IMR-90 (cell line): ENCODE data around the gene PMM1. TPM values are rescaled to one million over a fixed set of nuclear protein-coding genes. Genes with fewer than 3 reads are reported as not detected.

Source experiments
- ATAC-seq: fragments of 200-7000 bp; cut with Tn5 transposase; 2 replicates; pipeline ENCODE4 v1.9.1; 2020; ENCODE audit warnings: low read depth, mild to moderate bottlenecking, moderate library complexity
- BruUV-seq: library from RNA; stranded (reverse); fragments of 400-500 nt; replicated peaks from 2 replicates; lab custom pipeline; 2021; lab: Mats Ljungman, UMichigan
- CTCF ChIA-PET: fragments of 300-600 bp; formaldehyde crosslinking; extraction: SDS; loops from one replicate; lab custom pipeline; 2021; ENCODE audit warnings: antibody characterized with exemption; lab: Yijun Ruan, JAX
- POLR2A ChIA-PET: fragments of 300-600 bp; sonication (Branson Sonifier 250); formaldehyde crosslinking; loops from one replicate; lab custom pipeline; 2022; ENCODE audit warnings: antibody characterized with exemption; ENCODE audit not compliant: unreplicated experiment; lab: Charles Lee
- DNase-seq: peaks from one replicate; pipeline ENCODE4 v3.0.0; 2013
- H2AFZ ChIP-seq: replicated peaks from 2 replicates; pipeline ENCODE3; 2013; ENCODE audit warnings: low read length, mild to moderate bottlenecking; ENCODE audit not compliant: poor library complexity
- H2AK5ac ChIP-seq: 2 replicates; pipeline ENCODE4 v1.6.1; 2013; ENCODE audit warnings: low read depth, low read length, inconsistent platforms
- H2AK9ac ChIP-seq: replicated peaks from 2 replicates; pipeline ENCODE3; 2013; ENCODE audit warnings: mild to moderate bottlenecking, low read depth, low read length, moderate library complexity; ENCODE audit not compliant: poor library complexity
- H2BK120ac ChIP-seq: 2 replicates; pipeline ENCODE4 v1.6.1; 2013; ENCODE audit warnings: low read depth, low read length, inconsistent platforms
- H2BK15ac ChIP-seq: 3 replicates; pipeline ENCODE4 v1.6.1; 2013; ENCODE audit warnings: low read depth, low read length, inconsistent platforms
- H2BK20ac ChIP-seq: 2 replicates; pipeline ENCODE4 v1.6.1; 2013; ENCODE audit warnings: low read depth, mild to moderate bottlenecking, inconsistent platforms, low read length, moderate library complexity
- H2BK5ac ChIP-seq: 2 replicates; pipeline ENCODE4 v1.6.1; 2013; ENCODE audit warnings: mild to moderate bottlenecking, low read depth, low read length, inconsistent platforms; ENCODE audit not compliant: poor library complexity, severe bottlenecking
- H3K14ac ChIP-seq: replicated peaks from 2 replicates; pipeline ENCODE4 v1.6.1; 2013; ENCODE audit warnings: low read depth, low read length, inconsistent platforms
- H3K18ac ChIP-seq: 2 replicates; pipeline ENCODE4 v1.6.1; 2013; ENCODE audit warnings: low read depth, low read length, control low read depth
- H3K23ac ChIP-seq: 2 replicates; pipeline ENCODE4 v1.6.1; 2013; ENCODE audit warnings: low read depth, low read length, inconsistent platforms
- H3K27ac ChIP-seq: 2 replicates; pipeline ENCODE4 v1.5.1; 2013; ENCODE audit warnings: mild to moderate bottlenecking, control low read depth, low read length; ENCODE audit not compliant: insufficient read depth
- H3K27me3 ChIP-seq: 2 replicates; pipeline ENCODE4 v1.6.1; 2013; ENCODE audit warnings: low read length; ENCODE audit not compliant: control insufficient read depth, insufficient read depth
- H3K36me3 ChIP-seq: 2 replicates; pipeline ENCODE4 v1.6.1; 2013; ENCODE audit warnings: low read length, mixed read lengths; ENCODE audit not compliant: control insufficient read depth, insufficient read depth
- H3K4ac ChIP-seq: 2 replicates; pipeline ENCODE4 v1.6.1; 2013; ENCODE audit warnings: low read depth, low read length, inconsistent platforms
- H3K4me1 ChIP-seq: 2 replicates; pipeline ENCODE4 v1.6.1; 2013; ENCODE audit warnings: low read length, mixed read lengths; ENCODE audit not compliant: control insufficient read depth, insufficient read depth
- H3K4me2 ChIP-seq: 2 replicates; pipeline ENCODE4 v1.6.1; 2013; ENCODE audit warnings: low read depth, mild to moderate bottlenecking, control low read depth, low read length, moderate library complexity
- H3K4me3 ChIP-seq: 2 replicates; pipeline ENCODE4 v1.5.1; 2013; ENCODE audit warnings: low read depth, mild to moderate bottlenecking, control low read depth, low read length, moderate library complexity; ENCODE audit not compliant: insufficient read depth
- H3K56ac ChIP-seq: 2 replicates; pipeline ENCODE4 v1.6.1; 2013; ENCODE audit warnings: low read length, inconsistent platforms; ENCODE audit not compliant: insufficient read depth; ENCODE audit errors: extremely low read depth
- H3K79me1 ChIP-seq, 2 experiments: 2 replicates each; pipeline ENCODE4 v1.6.1; 2013; ENCODE audit warnings: low read length in 2 of 2, inconsistent platforms in 1 of 2, low read depth in 1 of 2
- H3K9ac ChIP-seq: 2 replicates; pipeline ENCODE4 v1.6.1; 2013; ENCODE audit warnings: low read depth, low read length, control low read depth
- H3K9me1 ChIP-seq: 2 replicates; pipeline ENCODE4 v1.6.1; 2013; ENCODE audit warnings: low read length, inconsistent platforms; ENCODE audit not compliant: insufficient read depth
- H3K9me3 ChIP-seq: 2 replicates; pipeline ENCODE4 v1.6.1; 2013; ENCODE audit warnings: low read length; ENCODE audit not compliant: control insufficient read depth, insufficient read depth
- H4K20me1 ChIP-seq: 2 replicates; pipeline ENCODE4 v1.6.1; 2013; ENCODE audit warnings: low read length, inconsistent platforms; ENCODE audit not compliant: insufficient read depth
- H4K5ac ChIP-seq: 2 replicates; pipeline ENCODE4 v1.6.1; 2013; ENCODE audit warnings: mild to moderate bottlenecking, low read depth, low read length, control low read depth
- H4K8ac ChIP-seq, 2 experiments: 2 replicates each; pipeline ENCODE4 v1.6.1; 2013; ENCODE audit warnings: low read depth in 2 of 2, low read length in 2 of 2, control low read depth in 1 of 2, inconsistent platforms in 1 of 2
- H4K91ac ChIP-seq: 2 replicates; pipeline ENCODE4 v1.6.1; 2013; ENCODE audit warnings: low read depth, low read length, inconsistent platforms; ENCODE audit not compliant: insufficient read depth
- BHLHE40 ChIP-seq: fragments of 150-350 bp; IDR thresholded peaks from 2 replicates; pipeline ENCODE4 v1.6.1; 2016; ENCODE audit warnings: mild to moderate bottlenecking, low read depth, low read length
- CEBPB ChIP-seq: IDR thresholded peaks from 2 replicates; pipeline ENCODE4 v1.6.1; 2012; ENCODE audit warnings: low read depth, low read length, improper control_type of control experiment
- CHD1 ChIP-seq: IDR thresholded peaks from 2 replicates; pipeline ENCODE4 v1.6.1; 2012; ENCODE audit warnings: low read depth, low read length, improper control_type of control experiment
- FOS ChIP-seq: fragments of 150-350 bp; IDR thresholded peaks from 2 replicates; pipeline ENCODE4 v1.6.1; 2016; ENCODE audit warnings: low read depth, low read length
- MAFK ChIP-seq: IDR thresholded peaks from 2 replicates; pipeline ENCODE4 v1.6.1; 2012; ENCODE audit warnings: low read depth, low read length, improper control_type of control experiment
- MAZ ChIP-seq: IDR thresholded peaks from 2 replicates; pipeline ENCODE4 v1.6.1; 2012; ENCODE audit warnings: low read depth, mild to moderate bottlenecking, low read length, improper control_type of control experiment, moderate library complexity, borderline replicate concordance
- MXI1 ChIP-seq: IDR thresholded peaks from 2 replicates; pipeline ENCODE4 v1.6.1; 2012; ENCODE audit warnings: low read depth, mild to moderate bottlenecking, low read length, moderate library complexity, borderline replicate concordance
- NFE2L2 ChIP-seq: fragments of 150-350 bp; IDR thresholded peaks from 2 replicates; pipeline ENCODE4 v1.6.1; 2016; ENCODE audit warnings: low read depth, mild to moderate bottlenecking, low read length
- POLR2A ChIP-seq: IDR thresholded peaks from 2 replicates; pipeline ENCODE4 v1.6.1; 2012; ENCODE audit warnings: mild to moderate bottlenecking, low read depth, low read length
- RAD21 ChIP-seq: IDR thresholded peaks from 2 replicates; pipeline ENCODE4 v1.6.1; 2012; ENCODE audit warnings: low read length, improper control_type of control experiment
- RCOR1 ChIP-seq: IDR thresholded peaks from 2 replicates; pipeline ENCODE4 v1.6.1; 2012; ENCODE audit warnings: mild to moderate bottlenecking, low read length, improper control_type of control experiment; ENCODE audit not compliant: insufficient replicate concordance
- WGBS, 2 experiments: methylation state at CpG; one replicate each; pipeline versions ENCODE4 v1.1.5 to v1.1.7; 2013; ENCODE audit warnings: missing lambda C conversion rate in 2 of 2; ENCODE audit not compliant: insufficient read length in 1 of 2; ENCODE audit errors: extremely low coverage in 2 of 2; 5-methylcytosine and 5-hydroxymethylcytosine counted together
- dilution Hi-C: fragments of 300-500 bp; cut with HindIII; formaldehyde crosslinking; loops from one replicate; pipeline ENCODE4 v1.14.3; 2018; ENCODE audit warnings: low sequenced_read_pairs; ENCODE audit not compliant: unreplicated experiment
- in situ Hi-C: fragments of 300-500 bp; cut with MboI; formaldehyde crosslinking; loops from 3 replicates; pipeline ENCODE4 v1.14.3; 2019; ENCODE audit warnings: low sequenced_read_pairs, inconsistent platforms, mixed read lengths
- intact Hi-C: fragments of 100-400 bp; cut with micrococcal nuclease; formaldehyde crosslinking; loops from 2 replicates; pipeline ENCODE4 v1.10.0; 2022
- polyA plus RNA-seq, 3 experiments: library from polyadenylated mRNA; depleted of rRNA; stranded (reverse); fragments of >200 nt; gene quantifications; 2 replicates each; pipeline ENCODE4 v1.2.3, GENCODE V29; 2012; ENCODE audit warnings: low replicate concordance in 1 of 3
- total RNA-seq: library from RNA; depleted of rRNA; stranded (reverse); fragments of >200 nt; gene quantifications from 2 replicates; pipeline ENCODE4 v1.2.3, GENCODE V29; 2012
- TF ChIP-seq, protein P1 (sequence below): fragments of 150-350 bp; IDR thresholded peaks from 2 replicates; pipeline ENCODE4 v1.6.1; 2017; ENCODE audit warnings: mild to moderate bottlenecking, antibody characterized with exemption, low read length, low read depth
- TF ChIP-seq, protein P2 (sequence below): conservative IDR thresholded peaks from 2 replicates; pipeline ENCODE4 v1.5.1; 2012; ENCODE audit warnings: mild to moderate bottlenecking, low read depth, low read length, improper control_type of control experiment

PMM1 gene
- total and polyA plus RNA-seq, 2 of the 4 experiments (the other 2 are of a cell fraction) = 22.8 to 92.8 TPM

DNA sequence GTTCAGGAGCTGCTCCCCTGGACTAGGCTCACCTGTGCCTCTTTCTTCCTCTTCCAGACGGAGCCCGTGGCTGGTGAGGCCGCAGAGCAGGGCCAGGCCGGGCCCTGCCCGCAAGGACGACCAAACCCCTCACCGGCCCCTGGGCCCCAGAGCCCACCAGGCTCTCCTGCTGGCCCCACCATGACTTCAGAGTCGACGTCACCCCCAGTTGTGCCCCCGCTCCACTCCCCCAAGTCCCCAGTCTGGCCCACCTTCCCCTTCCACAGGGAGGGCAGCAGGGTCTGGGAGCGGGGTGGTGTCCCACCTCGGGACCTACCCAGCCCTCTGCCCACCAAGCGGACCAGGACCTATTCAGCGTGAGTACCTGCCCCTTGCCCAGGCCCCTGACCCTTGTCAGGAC is 17.9 kb downstream of the PMM1 start:
- H4K8ac ChIP-seq = no peak overlapping the region
- H4K20me1 ChIP-seq = no peaks in the 10 kb centered on the region
- no peaks in the 10 kb centered on the region; the same call in 1 of the 2 replicates for H3K9me1 ChIP-seq
- H3K4me2 ChIP-seq = no peak overlapping the region
- dilution Hi-C loops = no loop called here
- H3K23ac ChIP-seq = no peak overlapping the region
- H2BK15ac ChIP-seq = no peak overlapping the region
- peaks cover 10% of the 10 kb centered on the region; the same call in 1 of the 2 replicates for H3K4me1 ChIP-seq
- H3K4me3 ChIP-seq = no peak overlapping the region
- peaks cover 43% of the 10 kb centered on the region; the same call in 1 of the 2 replicates for H3K36me3 ChIP-seq
- H3K9ac ChIP-seq = no peak overlapping the region
- H3K79me1 ChIP-seq = peaks cover 6 to 45% of the 10 kb centered on the region in 2 experiments
- ChIA-PET POLR2A (no interaction called here), CTCF (no interaction called here)
- no peak overlapping the region for H3K18ac ChIP-seq
- no peak overlapping the region for H2AFZ ChIP-seq
- no peak for ATAC-seq
- H3K27me3 ChIP-seq = no peaks in the 10 kb centered on the region
- TF ChIP-seq FOS = no peak
- no peak for TF ChIP-seq MXI1
- no peak for TF ChIP-seq NFE2L2
- TF ChIP-seq, protein P1, sequence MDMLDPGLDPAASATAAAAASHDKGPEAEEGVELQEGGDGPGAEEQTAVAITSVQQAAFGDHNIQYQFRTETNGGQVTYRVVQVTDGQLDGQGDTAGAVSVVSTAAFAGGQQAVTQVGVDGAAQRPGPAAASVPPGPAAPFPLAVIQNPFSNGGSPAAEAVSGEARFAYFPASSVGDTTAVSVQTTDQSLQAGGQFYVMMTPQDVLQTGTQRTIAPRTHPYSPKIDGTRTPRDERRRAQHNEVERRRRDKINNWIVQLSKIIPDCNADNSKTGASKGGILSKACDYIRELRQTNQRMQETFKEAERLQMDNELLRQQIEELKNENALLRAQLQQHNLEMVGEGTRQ = no peak
- TF ChIP-seq MAFK = no peak
- TF ChIP-seq CEBPB = no peak
- TF ChIP-seq, protein P2, sequence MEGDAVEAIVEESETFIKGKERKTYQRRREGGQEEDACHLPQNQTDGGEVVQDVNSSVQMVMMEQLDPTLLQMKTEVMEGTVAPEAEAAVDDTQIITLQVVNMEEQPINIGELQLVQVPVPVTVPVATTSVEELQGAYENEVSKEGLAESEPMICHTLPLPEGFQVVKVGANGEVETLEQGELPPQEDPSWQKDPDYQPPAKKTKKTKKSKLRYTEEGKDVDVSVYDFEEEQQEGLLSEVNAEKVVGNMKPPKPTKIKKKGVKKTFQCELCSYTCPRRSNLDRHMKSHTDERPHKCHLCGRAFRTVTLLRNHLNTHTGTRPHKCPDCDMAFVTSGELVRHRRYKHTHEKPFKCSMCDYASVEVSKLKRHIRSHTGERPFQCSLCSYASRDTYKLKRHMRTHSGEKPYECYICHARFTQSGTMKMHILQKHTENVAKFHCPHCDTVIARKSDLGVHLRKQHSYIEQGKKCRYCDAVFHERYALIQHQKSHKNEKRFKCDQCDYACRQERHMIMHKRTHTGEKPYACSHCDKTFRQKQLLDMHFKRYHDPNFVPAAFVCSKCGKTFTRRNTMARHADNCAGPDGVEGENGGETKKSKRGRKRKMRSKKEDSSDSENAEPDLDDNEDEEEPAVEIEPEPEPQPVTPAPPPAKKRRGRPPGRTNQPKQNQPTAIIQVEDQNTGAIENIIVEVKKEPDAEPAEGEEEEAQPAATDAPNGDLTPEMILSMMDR = no peak
- no peak for TF ChIP-seq CHD1
- no peak for TF ChIP-seq BHLHE40
- TF ChIP-seq RAD21 = no peak
- TF ChIP-seq RCOR1 = no peak
- no peak for TF ChIP-seq POLR2A
- no peak for TF ChIP-seq MAZ
- no peak overlapping the region for H3K56ac ChIP-seq
- no peak overlapping the region for H4K91ac ChIP-seq
- no peak overlapping the region for H2BK5ac ChIP-seq
- H2AK5ac ChIP-seq = no peak overlapping the region
- in situ Hi-C loops = no loop called here
- H2AK9ac ChIP-seq = no peak overlapping the region
- no peak overlapping the region for H3K14ac ChIP-seq
- intact Hi-C loops = no loop called here
- no peaks in the 10 kb centered on the region for H3K9me3 ChIP-seq
- 100% methylated on average over 2 of the region's 14 CpGs; no CpG with 5 or more reads in 1 of the 2 experiments for WGBS, 2 experiments
- no peak overlapping the region for H2BK20ac ChIP-seq
- H4K5ac ChIP-seq = no peak overlapping the region
- BruUV-seq = no TSS peak
- DNase-seq = no peak
- no peak overlapping the region for H3K4ac ChIP-seq
- no peak overlapping the region for H3K27ac ChIP-seq
- no peak overlapping the region for H2BK120ac ChIP-seq
